Measurements from ENCODE around the gene ANKRD6.

ANKRD6 gene

GRCh38 chr6:89553431-89553830, 120.5 kb downstream of the ANKRD6 start:
- H3K27ac ChIP-seq (ENCODE audit: low read depth, low read length): no peak overlapping the region
- H3K9me3 ChIP-seq (ENCODE audit: low read length): no peaks in the 10 kb centered on the region
- no peaks in the 10 kb centered on the region for H3K4me1 ChIP-seq (ENCODE audit: insufficient read depth, low read length)
- H3K4me3 ChIP-seq (ENCODE audit: low read depth in 1 of 2, low read length in 2 of 2): no peak overlapping the region
- H3K36me3 ChIP-seq (ENCODE audit: insufficient read depth, low read length): no peaks in the 10 kb centered on the region
- H3K9ac ChIP-seq (ENCODE audit: low read length): no peak overlapping the region
- H3K27me3 ChIP-seq (ENCODE audit: control insufficient read depth in 1 of 2, insufficient read depth in 2 of 2, low read length in 2 of 2): no peaks in the 10 kb centered on the region

GRCh38 chr6:89554106-89554505, 121.2 kb downstream of the ANKRD6 start:
- no peak overlapping the region for H3K9ac ChIP-seq (ENCODE audit: low read length)

GRCh38 chr6:89555031-89555430, 122.1 kb downstream of the ANKRD6 start:
- Histone ChIP-seq H3K27ac (ENCODE audit: low read depth, low read length) (no peak overlapping the region), H3K9me3 (ENCODE audit: low read length) (no peaks in the 10 kb centered on the region), H3K36me3 (ENCODE audit: insufficient read depth, low read length) (no peaks in the 10 kb centered on the region), H3K4me3 (ENCODE audit: low read depth in 1 of 2, low read length in 2 of 2) (no peak overlapping the region), H3K27me3 (ENCODE audit: control insufficient read depth in 1 of 2, insufficient read depth in 2 of 2, low read length in 2 of 2) (no peaks in the 10 kb centered on the region), H3K9ac (ENCODE audit: low read length) (no peak overlapping the region), H3K4me1 (ENCODE audit: insufficient read depth, low read length) (no peaks in the 10 kb centered on the region)

More at GRCh38 chr6:89554106-89554505, 121.2 kb downstream of the ANKRD6 start:
- H3K27ac ChIP-seq (ENCODE audit: low read depth, low read length): no peak overlapping the region
- no peaks in the 10 kb centered on the region for H3K4me1 ChIP-seq (ENCODE audit: insufficient read depth, low read length)
- H3K27me3 ChIP-seq (ENCODE audit: control insufficient read depth in 1 of 2, insufficient read depth in 2 of 2, low read length in 2 of 2): no peaks in the 10 kb centered on the region
- no peaks in the 10 kb centered on the region for H3K36me3 ChIP-seq (ENCODE audit: insufficient read depth, low read length)
- H3K4me3 ChIP-seq (ENCODE audit: low read depth in 1 of 2, low read length in 2 of 2): no peak overlapping the region
- H3K9me3 ChIP-seq (ENCODE audit: low read length): no peaks in the 10 kb centered on the region

GRCh38 chr6:89555806-89556205, 122.9 kb downstream of the ANKRD6 start:
- H3K4me1 ChIP-seq (ENCODE audit: insufficient read depth, low read length): no peaks in the 10 kb centered on the region

GRCh38 chr6:89559487-89559886, 126.5 kb downstream of the ANKRD6 start:
- H3K27me3 ChIP-seq (ENCODE audit: control insufficient read depth in 1 of 2, insufficient read depth in 2 of 2, low read length in 2 of 2): no peaks in the 10 kb centered on the region
- no peak overlapping the region for H3K9ac ChIP-seq (ENCODE audit: low read length)
- H3K36me3 ChIP-seq (ENCODE audit: insufficient read depth, low read length): no peaks in the 10 kb centered on the region
- no peaks in the 10 kb centered on the region for H3K9me3 ChIP-seq (ENCODE audit: low read length)
- H3K4me3 ChIP-seq (ENCODE audit: low read depth in 1 of 2, low read length in 2 of 2): no peak overlapping the region
- H3K27ac ChIP-seq (ENCODE audit: low read depth, low read length): no peak overlapping the region
- peaks cover 2% of the 10 kb centered on the region for H3K4me1 ChIP-seq (ENCODE audit: insufficient read depth, low read length)

More at GRCh38 chr6:89555806-89556205, 122.9 kb downstream of the ANKRD6 start:
- Histone ChIP-seq H3K27ac (ENCODE audit: low read depth, low read length) (no peak overlapping the region), H3K9ac (ENCODE audit: low read length) (no peak overlapping the region), H3K4me3 (ENCODE audit: low read depth in 1 of 2, low read length in 2 of 2) (no peak overlapping the region), H3K9me3 (ENCODE audit: low read length) (no peaks in the 10 kb centered on the region), H3K27me3 (ENCODE audit: control insufficient read depth in 1 of 2, insufficient read depth in 2 of 2, low read length in 2 of 2) (no peaks in the 10 kb centered on the region), H3K36me3 (ENCODE audit: insufficient read depth, low read length) (no peaks in the 10 kb centered on the region)

- H3K27me3 ChIP-seq (ENCODE audit: control insufficient read depth in 1 of 2, insufficient read depth in 2 of 2, low read length in 2 of 2): no peaks in the 10 kb centered on the region
- H3K27ac ChIP-seq (ENCODE audit: low read depth, low read length): no peak overlapping the region
- H3K36me3 ChIP-seq (ENCODE audit: insufficient read depth, low read length): no peaks in the 10 kb centered on the region
These were observed 129.4 kb downstream of the ANKRD6 start for GRCh38 chr6:89562093-89562973.

GRCh38 chr6:89563866-89564265, 130.9 kb downstream of the ANKRD6 start:
- Histone ChIP-seq H3K9ac (ENCODE audit: low read length) (no peak overlapping the region), H3K27ac (ENCODE audit: low read depth, low read length) (no peak overlapping the region), H3K27me3 (ENCODE audit: control insufficient read depth in 1 of 2, insufficient read depth in 2 of 2, low read length in 2 of 2) (no peaks in the 10 kb centered on the region), H3K4me3 (ENCODE audit: low read depth in 1 of 2, low read length in 2 of 2) (no peak overlapping the region), H3K36me3 (ENCODE audit: insufficient read depth, low read length) (no peaks in the 10 kb centered on the region), H3K4me1 (ENCODE audit: insufficient read depth, low read length) (peaks cover 11% of the 10 kb centered on the region), H3K9me3 (ENCODE audit: low read length) (no peaks in the 10 kb centered on the region)

More at GRCh38 chr6:89562093-89562973, 129.4 kb downstream of the ANKRD6 start:
- Histone ChIP-seq H3K4me3 (ENCODE audit: low read depth in 1 of 2, low read length in 2 of 2) (peak overlapping the region in 1 of 2 donors; percentile 34), H3K9ac (ENCODE audit: low read length) (no peak overlapping the region), H3K9me3 (ENCODE audit: low read length) (no peaks in the 10 kb centered on the region), H3K4me1 (ENCODE audit: insufficient read depth, low read length) (peaks cover 11% of the 10 kb centered on the region)

- no peak overlapping the region for H3K9ac ChIP-seq (ENCODE audit: low read length)
- H3K27me3 ChIP-seq (ENCODE audit: control insufficient read depth in 1 of 2, insufficient read depth in 2 of 2, low read length in 2 of 2): no peaks in the 10 kb centered on the region
- no peaks in the 10 kb centered on the region for H3K36me3 ChIP-seq (ENCODE audit: insufficient read depth, low read length)
- peaks cover 11% of the 10 kb centered on the region for H3K4me1 ChIP-seq (ENCODE audit: insufficient read depth, low read length)
- H3K27ac ChIP-seq (ENCODE audit: low read depth, low read length): no peak overlapping the region
- H3K9me3 ChIP-seq (ENCODE audit: low read length): no peaks in the 10 kb centered on the region
- no peak overlapping the region for H3K4me3 ChIP-seq (ENCODE audit: low read depth in 1 of 2, low read length in 2 of 2)
These were observed 131.9 kb downstream of the ANKRD6 start for GRCh38 chr6:89564752-89565427.

GRCh38 chr6:89566008-89566800, 133.3 kb downstream of the ANKRD6 start:
- no peak overlapping the region for H3K27ac ChIP-seq (ENCODE audit: low read depth, low read length)
- no peaks in the 10 kb centered on the region for H3K36me3 ChIP-seq (ENCODE audit: insufficient read depth, low read length)
- H3K4me3 ChIP-seq (ENCODE audit: low read depth in 1 of 2, low read length in 2 of 2): no peak overlapping the region

GRCh38 chr6:89566930-89567629, 134.1 kb downstream of the ANKRD6 start:
- H3K4me1 ChIP-seq (ENCODE audit: insufficient read depth, low read length): peaks cover 11% of the 10 kb centered on the region
- H3K9me3 ChIP-seq (ENCODE audit: low read length): no peaks in the 10 kb centered on the region
- H3K4me3 ChIP-seq (ENCODE audit: low read depth in 1 of 2, low read length in 2 of 2): no peak overlapping the region
- H3K27me3 ChIP-seq (ENCODE audit: control insufficient read depth in 1 of 2, insufficient read depth in 2 of 2, low read length in 2 of 2): no peaks in the 10 kb centered on the region
- no peaks in the 10 kb centered on the region for H3K36me3 ChIP-seq (ENCODE audit: insufficient read depth, low read length)
- H3K9ac ChIP-seq (ENCODE audit: low read length): no peak overlapping the region
- H3K27ac ChIP-seq (ENCODE audit: low read depth, low read length): no peak overlapping the region

More at GRCh38 chr6:89566008-89566800, 133.3 kb downstream of the ANKRD6 start:
- peaks cover 11% of the 10 kb centered on the region for H3K4me1 ChIP-seq (ENCODE audit: insufficient read depth, low read length)
- no peaks in the 10 kb centered on the region for H3K9me3 ChIP-seq (ENCODE audit: low read length)
- no peaks in the 10 kb centered on the region for H3K27me3 ChIP-seq (ENCODE audit: control insufficient read depth in 1 of 2, insufficient read depth in 2 of 2, low read length in 2 of 2)
- no peak overlapping the region for H3K9ac ChIP-seq (ENCODE audit: low read length)

Data from muscle layer of colon (tissue), 2 donors.